ENCODE results near the gene NMRK1. TPM values are rescaled to one million over a fixed set of nuclear protein-coding genes. Genes with fewer than 3 reads are reported as not detected.

The NMRK1 gene
- total RNA-seq, 1 donor = 21.4 TPM

DNA sequence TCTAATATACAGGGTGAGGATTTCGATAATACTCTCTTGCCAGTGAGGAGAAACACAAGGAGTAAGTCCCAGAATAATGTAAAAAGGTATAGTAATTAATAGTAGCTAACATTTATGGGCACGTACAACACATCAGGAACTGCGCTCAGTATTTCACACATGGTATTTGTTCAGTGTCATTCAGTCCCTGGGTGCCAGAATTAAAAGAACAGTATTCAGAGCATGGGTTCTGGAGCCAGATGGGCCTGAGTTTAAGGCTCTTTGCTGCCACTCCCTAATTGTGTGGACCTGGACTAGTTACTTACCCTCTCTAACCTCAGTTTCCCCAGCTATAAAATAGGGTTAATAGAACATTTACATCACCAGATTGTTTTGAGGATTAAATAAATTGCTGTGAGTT, 16.7 kb upstream of the NMRK1 start:
- H3K79me2 ChIP-seq (ENCODE audit: insufficient read depth, low read length) = peaks cover 86% of the 10 kb centered on the region

GRCh38 chr9:75102177-75102790, 14.3 kb upstream of the NMRK1 start:
- Histone ChIP-seq H3K27ac (ENCODE audit: low read depth, low read length) (no peak overlapping the region), H3K79me2 (ENCODE audit: insufficient read depth, low read length) (peaks cover 88% of the 10 kb centered on the region), H3K36me3 (ENCODE audit: insufficient read depth, low read length) (no peaks in the 10 kb centered on the region), H3K4me3 (ENCODE audit: insufficient read depth, low read length) (no peak overlapping the region), H3K27me3 (ENCODE audit: insufficient read depth, low read length) (no peaks in the 10 kb centered on the region), H3K4me2 (ENCODE audit: insufficient read depth, low read length) (no peak overlapping the region), H3K4me1 (ENCODE audit: insufficient read depth, low read length) (no peaks in the 10 kb centered on the region), H2AFZ (ENCODE audit: low read length) (no peak overlapping the region), H4K20me1 (ENCODE audit: insufficient read depth, low read length) (peaks cover under 1% of the 10 kb centered on the region), H3K9me3 (ENCODE audit: low read depth, low read length) (no peaks in the 10 kb centered on the region)
- TF ChIP-seq, protein P1, sequence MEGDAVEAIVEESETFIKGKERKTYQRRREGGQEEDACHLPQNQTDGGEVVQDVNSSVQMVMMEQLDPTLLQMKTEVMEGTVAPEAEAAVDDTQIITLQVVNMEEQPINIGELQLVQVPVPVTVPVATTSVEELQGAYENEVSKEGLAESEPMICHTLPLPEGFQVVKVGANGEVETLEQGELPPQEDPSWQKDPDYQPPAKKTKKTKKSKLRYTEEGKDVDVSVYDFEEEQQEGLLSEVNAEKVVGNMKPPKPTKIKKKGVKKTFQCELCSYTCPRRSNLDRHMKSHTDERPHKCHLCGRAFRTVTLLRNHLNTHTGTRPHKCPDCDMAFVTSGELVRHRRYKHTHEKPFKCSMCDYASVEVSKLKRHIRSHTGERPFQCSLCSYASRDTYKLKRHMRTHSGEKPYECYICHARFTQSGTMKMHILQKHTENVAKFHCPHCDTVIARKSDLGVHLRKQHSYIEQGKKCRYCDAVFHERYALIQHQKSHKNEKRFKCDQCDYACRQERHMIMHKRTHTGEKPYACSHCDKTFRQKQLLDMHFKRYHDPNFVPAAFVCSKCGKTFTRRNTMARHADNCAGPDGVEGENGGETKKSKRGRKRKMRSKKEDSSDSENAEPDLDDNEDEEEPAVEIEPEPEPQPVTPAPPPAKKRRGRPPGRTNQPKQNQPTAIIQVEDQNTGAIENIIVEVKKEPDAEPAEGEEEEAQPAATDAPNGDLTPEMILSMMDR (IDR thresholded peaks at IDR 0.05; ENCODE audit: extremely low read depth, low read depth, low read length) = no peak
- no peak for DNase-seq (ENCODE audit: insufficient read length, low spot score, missing footprints)

More for the DNA sequence above, 16.7 kb upstream of the NMRK1 start:
- no peak overlapping the region for H3K27ac ChIP-seq (ENCODE audit: low read depth, low read length)
- no peak overlapping the region for H3K4me3 ChIP-seq (ENCODE audit: insufficient read depth, low read length)
- TF ChIP-seq, protein P1 (IDR thresholded peaks at IDR 0.05; ENCODE audit: extremely low read depth, low read depth, low read length) = no peak
- peaks cover 3% of the 10 kb centered on the region for H4K20me1 ChIP-seq (ENCODE audit: insufficient read depth, low read length)
- no peaks in the 10 kb centered on the region for H3K36me3 ChIP-seq (ENCODE audit: insufficient read depth, low read length)
- H2AFZ ChIP-seq (ENCODE audit: low read length) = no peak overlapping the region
- no peak overlapping the region for H3K4me2 ChIP-seq (ENCODE audit: insufficient read depth, low read length)
- H3K27me3 ChIP-seq (ENCODE audit: insufficient read depth, low read length) = no peaks in the 10 kb centered on the region
- DNase-seq (ENCODE audit: insufficient read length, low spot score, missing footprints) = no peak
- no peaks in the 10 kb centered on the region for H3K9me3 ChIP-seq (ENCODE audit: low read depth, low read length)
- no peaks in the 10 kb centered on the region for H3K4me1 ChIP-seq (ENCODE audit: insufficient read depth, low read length)

- no peak overlapping the region for H2AFZ ChIP-seq (ENCODE audit: low read length)
- no peaks in the 10 kb centered on the region for H3K27me3 ChIP-seq (ENCODE audit: insufficient read depth, low read length)
- H3K4me2 ChIP-seq (ENCODE audit: insufficient read depth, low read length) = no peak overlapping the region
- H3K79me2 ChIP-seq (ENCODE audit: insufficient read depth, low read length) = peaks cover 93% of the 10 kb centered on the region
- H3K4me1 ChIP-seq (ENCODE audit: insufficient read depth, low read length) = peaks cover 10% of the 10 kb centered on the region
- no peaks in the 10 kb centered on the region for H3K36me3 ChIP-seq (ENCODE audit: insufficient read depth, low read length)
- H3K27ac ChIP-seq (ENCODE audit: low read depth, low read length) = no peak overlapping the region
- peaks cover 12% of the 10 kb centered on the region for H4K20me1 ChIP-seq (ENCODE audit: insufficient read depth, low read length)
- DNase-seq (ENCODE audit: insufficient read length, low spot score, missing footprints) = no peak
- H3K4me3 ChIP-seq (ENCODE audit: insufficient read depth, low read length) = no peak overlapping the region
- TF ChIP-seq, protein P1 (IDR thresholded peaks at IDR 0.05; ENCODE audit: extremely low read depth, low read depth, low read length) = no peak
- no peaks in the 10 kb centered on the region for H3K9me3 ChIP-seq (ENCODE audit: low read depth, low read length)
These were observed 13.1 kb upstream of the NMRK1 start for GRCh38 chr9:75101004-75101588.

- H3K4me2 ChIP-seq (ENCODE audit: insufficient read depth, low read length) = no peak overlapping the region
- no peaks in the 10 kb centered on the region for H3K36me3 ChIP-seq (ENCODE audit: insufficient read depth, low read length)
These were observed 8.8 kb upstream of the NMRK1 start for GRCh38 chr9:75096796-75097195.

More at GRCh38 chr9:75096796-75097195, 8.8 kb upstream of the NMRK1 start:
- H4K20me1 ChIP-seq (ENCODE audit: insufficient read depth, low read length) = peaks cover 22% of the 10 kb centered on the region
- peaks cover 92% of the 10 kb centered on the region for H3K79me2 ChIP-seq (ENCODE audit: insufficient read depth, low read length)
- H3K4me3 ChIP-seq (ENCODE audit: insufficient read depth, low read length) = no peak overlapping the region
- no peaks in the 10 kb centered on the region for H3K27me3 ChIP-seq (ENCODE audit: insufficient read depth, low read length)
- H3K4me1 ChIP-seq (ENCODE audit: insufficient read depth, low read length) = peaks cover 11% of the 10 kb centered on the region
- no peaks in the 10 kb centered on the region for H3K9me3 ChIP-seq (ENCODE audit: low read depth, low read length)
- no peak for DNase-seq (ENCODE audit: insufficient read length, low spot score, missing footprints)
- H3K27ac ChIP-seq (ENCODE audit: low read depth, low read length) = no peak overlapping the region
- TF ChIP-seq, protein P1 (IDR thresholded peaks at IDR 0.05; ENCODE audit: extremely low read depth, low read depth, low read length) = no peak
- H2AFZ ChIP-seq (ENCODE audit: low read length) = no peak overlapping the region

All from osteoblast (primary cell).